OCI-LY1 (cell line): ENCODE data around the gene CENPX.

Experiments used
- H2AFZ ChIP-seq: fragments of 200-600 bp; sonication (generic), shearing (Covaris generic); 2 replicates; pipeline ENCODE4 v1.6.0; 2014; ENCODE audit warnings: antibody characterized with exemption, mild to moderate bottlenecking, low read length
- H3F3A ChIP-seq: fragments of 200-600 bp; sonication (generic), shearing (Covaris generic); 2 replicates; pipeline ENCODE4 v1.6.0; 2014; ENCODE audit warnings: mild to moderate bottlenecking, antibody characterized with exemption, low read length, moderate library complexity; ENCODE audit not compliant: insufficient read depth
- H3K27ac ChIP-seq: fragments of 200-600 bp; sonication (generic); 2 replicates; pipeline ENCODE4 v1.5.1; 2014; ENCODE audit warnings: low read length, mixed run types, mild to moderate bottlenecking, low read depth; ENCODE audit not compliant: poor library complexity, severe bottlenecking
- H3K27me3 ChIP-seq: fragments of 200-600 bp; sonication (generic); 2 replicates; pipeline ENCODE4 v1.6.0; 2014; ENCODE audit warnings: antibody characterized with exemption, mild to moderate bottlenecking, low read length, moderate library complexity; ENCODE audit not compliant: insufficient read depth
- H3K36me3 ChIP-seq: fragments of 200-600 bp; sonication (generic); 2 replicates; pipeline ENCODE4 v1.6.1; 2014; ENCODE audit warnings: mild to moderate bottlenecking, antibody characterized with exemption, low read length, moderate library complexity, mixed read lengths; ENCODE audit not compliant: insufficient read depth
- H3K4me1 ChIP-seq: fragments of 200-600 bp; sonication (generic); 2 replicates; pipeline ENCODE4 v1.5.1; 2014; ENCODE audit warnings: mild to moderate bottlenecking, low read length, moderate library complexity; ENCODE audit not compliant: insufficient read depth, severe bottlenecking
- H3K4me2 ChIP-seq: fragments of 200-600 bp; sonication (generic), shearing (Covaris generic); 2 replicates; pipeline ENCODE4 v1.6.1; 2014; ENCODE audit warnings: low read length
- H3K4me3 ChIP-seq: fragments of 200-600 bp; sonication (generic); 2 replicates; pipeline ENCODE4 v1.5.1; 2014; ENCODE audit warnings: low read length, low read depth, mild to moderate bottlenecking, mixed read lengths; ENCODE audit not compliant: poor library complexity, severe bottlenecking
- H3K79me2 ChIP-seq: fragments of 200-600 bp; shearing (Covaris generic); 2 replicates; pipeline ENCODE4 v1.6.1; 2016; ENCODE audit warnings: mixed run types, low read length, mixed read lengths; ENCODE audit not compliant: insufficient read depth
- H3K9ac ChIP-seq: fragments of 200-600 bp; sonication (generic), shearing (Covaris generic); 2 replicates; pipeline ENCODE4 v1.6.1; 2014; ENCODE audit warnings: mild to moderate bottlenecking, low read length, mixed read lengths
- H3K9me2 ChIP-seq: fragments of 200-600 bp; sonication (generic), shearing (Covaris generic); 2 replicates; pipeline ENCODE4 v1.6.1; 2014; ENCODE audit warnings: low read depth, mild to moderate bottlenecking, low read length, mixed read lengths
- H3K9me3 ChIP-seq: fragments of 200-600 bp; shearing (Covaris generic); 2 replicates; pipeline ENCODE4 v1.6.1; 2014; ENCODE audit warnings: low read length, mixed read lengths
- H4K20me1 ChIP-seq: fragments of 200-600 bp; sonication (generic), shearing (Covaris generic); 2 replicates; pipeline ENCODE4 v1.6.0; 2016; ENCODE audit warnings: mild to moderate bottlenecking, low read length; ENCODE audit not compliant: insufficient read depth
- CTCF ChIP-seq: fragments of 200-600 bp; sonication (generic), shearing (Covaris generic); IDR thresholded peaks from 2 replicates; pipeline ENCODE4 v1.5.1; 2017; ENCODE audit warnings: mild to moderate bottlenecking, antibody characterized with exemption, low read length, moderate library complexity, mixed read lengths
- EZH2 ChIP-seq: fragments of 200-600 bp; sonication (generic), shearing (Covaris generic); IDR thresholded peaks from 2 replicates; pipeline ENCODE4 v1.8.0; 2017; ENCODE audit warnings: borderline replicate concordance, mixed run types, mild to moderate bottlenecking, antibody characterized with exemption, low read length, moderate library complexity, mixed read lengths

CENPX gene

GRCh38 chr17:82048571-82048971 is 25.9 kb upstream of the CENPX start:
- Histone ChIP-seq H3K4me3 (no peak overlapping the region), H3K36me3 (peaks cover 2% of the 10 kb centered on the region), H3K9ac (no peak overlapping the region), H4K20me1 (no peaks in the 10 kb centered on the region), H3K79me2 (0 out of 2 replicates have a peak, but pooled peaks cover 4% of the 10 kb centered on the region), H3K9me3 (no peaks in the 10 kb centered on the region), H3K27ac (no peak overlapping the region), H3K4me1 (peaks cover 25% of the 10 kb centered on the region), H3K27me3 (no peaks in the 10 kb centered on the region), H2AFZ (no peak overlapping the region), H3K4me2 (no peak overlapping the region), H3F3A (no peaks in the 10 kb centered on the region), H3K9me2 (no peaks in the 10 kb centered on the region)
- no peak for TF ChIP-seq EZH2
- no peak for TF ChIP-seq CTCF

- Histone ChIP-seq H3K4me1 (peaks cover 20% of the 10 kb centered on the region), H3K27me3 (no peaks in the 10 kb centered on the region), H3K4me2 (no peak overlapping the region), H4K20me1 (no peaks in the 10 kb centered on the region), H3F3A (no peaks in the 10 kb centered on the region), H3K9me2 (no peaks in the 10 kb centered on the region), H3K9ac (no peak overlapping the region), H2AFZ (no peak overlapping the region), H3K9me3 (no peaks in the 10 kb centered on the region), H3K27ac (no peak overlapping the region), H3K36me3 (no peaks in the 10 kb centered on the region; the same call in none of the 2 replicates), H3K79me2 (0 out of 2 replicates have a peak, but pooled peaks cover 4% of the 10 kb centered on the region), H3K4me3 (no peak overlapping the region)
- TF ChIP-seq EZH2 (no peak), CTCF (no peak)
Measured at GRCh38 chr17:82047914-82048570, 25.4 kb upstream of the CENPX start.

GRCh38 chr17:82047379-82047778 is 24.7 kb upstream of the CENPX start:
- no peak overlapping the region for H3K4me2 ChIP-seq
- no peaks in the 10 kb centered on the region for H3K9me2 ChIP-seq
- H3K27ac ChIP-seq: no peak overlapping the region
- TF ChIP-seq CTCF (no peak), EZH2 (no peak)
- H3K79me2 ChIP-seq: 0 out of 2 replicates have a peak, but pooled peaks cover 3% of the 10 kb centered on the region
- H4K20me1 ChIP-seq: no peaks in the 10 kb centered on the region
- no peaks in the 10 kb centered on the region; the same call in none of the 2 replicates for H3K36me3 ChIP-seq
- H3K27me3 ChIP-seq: no peaks in the 10 kb centered on the region
- H3F3A ChIP-seq: no peaks in the 10 kb centered on the region
- peaks cover 13% of the 10 kb centered on the region for H3K4me1 ChIP-seq
- H2AFZ ChIP-seq: no peak overlapping the region
- H3K4me3 ChIP-seq: no peak overlapping the region
- H3K9me3 ChIP-seq: no peaks in the 10 kb centered on the region
- no peak overlapping the region for H3K9ac ChIP-seq
